Hepatocyte (in vitro differentiated cells): Measurements from ENCODE around the gene WIPF3. TPM values are rescaled to one million over a fixed set of nuclear protein-coding genes. Genes with fewer than 3 reads are reported as not detected.

Source experiments
- DNase-seq: peaks from one replicate; pipeline ENCODE4 v3.0.0-alpha.2; 2016; ENCODE audit warnings: low spot score
- H2AFZ ChIP-seq: fragments of 200-600 bp; sonication (generic); 2 replicates; pipeline ENCODE4 v1.6.0; 2016; ENCODE audit warnings: antibody characterized with exemption, mild to moderate bottlenecking
- H3K27ac ChIP-seq: fragments of 200-600 bp; sonication (generic); 2 replicates; pipeline ENCODE4 v1.5.1; 2016; ENCODE audit warnings: mild to moderate bottlenecking
- H3K27me3 ChIP-seq: fragments of 200-600 bp; sonication (generic); 2 replicates; pipeline ENCODE4 v1.6.1; 2016
- H3K36me3 ChIP-seq: fragments of 200-600 bp; sonication (generic); replicated peaks from 2 replicates; pipeline ENCODE4 v1.5.1; 2016; ENCODE audit warnings: low read depth; ENCODE audit not compliant: insufficient read depth
- H3K4me1 ChIP-seq: fragments of 200-600 bp; sonication (generic); 2 replicates; pipeline ENCODE4 v1.5.1; 2016; ENCODE audit warnings: mild to moderate bottlenecking, moderate library complexity; ENCODE audit not compliant: insufficient read depth
- H3K4me2 ChIP-seq: fragments of 200-600 bp; sonication (generic); 2 replicates; pipeline ENCODE4 v1.6.0; 2016
- H3K4me3 ChIP-seq: fragments of 200-600 bp; sonication (generic); 2 replicates; pipeline ENCODE4 v1.5.1; 2016; ENCODE audit warnings: mild to moderate bottlenecking
- H3K79me2 ChIP-seq: fragments of 200-600 bp; sonication (generic); 2 replicates; pipeline ENCODE4 v1.6.0; 2017; ENCODE audit warnings: mild to moderate bottlenecking
- H3K9me2 ChIP-seq: fragments of 200-600 bp; sonication (generic); replicated peaks from 2 replicates; pipeline ENCODE4 v1.6.0; 2017; ENCODE audit warnings: mild to moderate bottlenecking; ENCODE audit not compliant: insufficient read depth
- H3K9me3 ChIP-seq: fragments of 200-600 bp; sonication (generic); 2 replicates; pipeline ENCODE4 v1.5.1; 2016; ENCODE audit warnings: low read depth, mild to moderate bottlenecking
- H4K20me1 ChIP-seq: fragments of 200-600 bp; sonication (generic); 2 replicates; pipeline ENCODE4 v1.6.0; 2016; ENCODE audit warnings: mild to moderate bottlenecking; ENCODE audit not compliant: insufficient read depth, poor library complexity, severe bottlenecking
- CTCF ChIP-seq: fragments of 200-600 bp; sonication (generic); IDR thresholded peaks from 2 replicates; pipeline ENCODE4 v1.5.1; 2016; ENCODE audit warnings: antibody characterized with exemption, mild to moderate bottlenecking; ENCODE audit not compliant: poor library complexity
- EZH2 ChIP-seq: fragments of 200-600 bp; sonication (generic); IDR thresholded peaks from 2 replicates; pipeline ENCODE4 v1.6.1; 2016; ENCODE audit warnings: antibody characterized with exemption, mild to moderate bottlenecking, borderline replicate concordance
- EZH2phosphoT487 ChIP-seq: fragments of 200-600 bp; sonication (generic); IDR thresholded peaks from one replicate; pipeline ENCODE4 v1.6.1; 2018; ENCODE audit warnings: antibody characterized with exemption, mild to moderate bottlenecking, low read depth, moderate library complexity; ENCODE audit not compliant: unreplicated experiment, severe bottlenecking
- WGBS: methylation state at CpG from one replicate; pipeline ENCODE4 v1.1.6; 2016; ENCODE audit warnings: low lambda C conversion rate; ENCODE audit errors: missing lambda C conversion rate; 5-methylcytosine and 5-hydroxymethylcytosine counted together
- polyA plus RNA-seq: library from polyadenylated mRNA; unstranded; fragments of >200 nt; fragmentation: Nextera tagmentation; extraction: Ambion mirVana; gene quantifications from 2 replicates; pipeline ENCODE4 v1.2.1, GENCODE V29; 2016
- total RNA-seq: library from RNA; depleted of rRNA; stranded (reverse); fragments of >200 nt; gene quantifications from 2 replicates; pipeline ENCODE4 v1.2.3, GENCODE V29; 2014

Gene WIPF3, protein sequence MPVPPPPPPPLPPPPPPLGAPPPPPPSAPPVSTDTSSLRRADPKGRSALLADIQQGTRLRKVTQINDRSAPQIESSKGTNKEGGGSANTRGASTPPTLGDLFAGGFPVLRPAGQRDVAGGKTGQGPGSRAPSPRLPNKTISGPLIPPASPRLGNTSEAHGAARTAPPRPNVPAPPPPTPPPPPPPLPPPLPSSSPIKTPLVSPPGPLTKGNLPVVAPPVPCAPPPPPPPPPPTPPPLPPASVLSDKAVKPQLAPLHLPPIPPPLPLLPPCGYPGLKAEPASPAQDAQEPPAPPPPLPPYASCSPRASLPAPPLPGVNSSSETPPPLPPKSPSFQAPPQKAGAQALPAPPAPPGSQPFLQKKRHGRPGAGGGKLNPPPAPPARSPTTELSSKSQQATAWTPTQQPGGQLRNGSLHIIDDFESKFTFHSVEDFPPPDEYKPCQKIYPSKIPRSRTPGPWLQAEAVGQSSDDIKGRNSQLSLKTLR
- 1.8 and 2.4 TPM in 2 replicates for total RNA-seq
- polyA plus RNA-seq = 0.98 and 1.2 TPM in 2 replicates

GRCh38 chr7:29806208-29806994 is at the start of gene WIPF3:
TSS of gene WIPF3 (plus strand) at chr7:29806508. CDS start at chr7:29834725, 28,217 bp downstream.
- H3K27ac ChIP-seq = peak within 1 kb of the TSS; percentile 52
- H3K27me3 ChIP-seq = peaks cover 12% of the 10 kb centered on the region
- H3K36me3 ChIP-seq = no peaks in the 10 kb centered on the region
- H3K4me1 ChIP-seq = peaks cover 8% of the 10 kb centered on the region
- peak within 1 kb of the TSS; percentile 87 for H2AFZ ChIP-seq
- H3K9me2 ChIP-seq = no peaks in the 10 kb centered on the region
- no peaks in the 10 kb centered on the region for H4K20me1 ChIP-seq
- WGBS = 4% methylated on average over 14 of the region's 99 CpGs
- TF ChIP-seq CTCF = no peak
- TF ChIP-seq EZH2phosphoT487 = no peak
- no peak for TF ChIP-seq EZH2
- H3K79me2 ChIP-seq = peaks cover 13% of the 10 kb centered on the region
- peak within 1 kb of the TSS; percentile 62 for H3K4me3 ChIP-seq
- H3K9me3 ChIP-seq = no peaks in the 10 kb centered on the region
- peak within 1 kb of the TSS; percentile 96 for H3K4me2 ChIP-seq
- DNase-seq = peak; percentile 84

DNA sequence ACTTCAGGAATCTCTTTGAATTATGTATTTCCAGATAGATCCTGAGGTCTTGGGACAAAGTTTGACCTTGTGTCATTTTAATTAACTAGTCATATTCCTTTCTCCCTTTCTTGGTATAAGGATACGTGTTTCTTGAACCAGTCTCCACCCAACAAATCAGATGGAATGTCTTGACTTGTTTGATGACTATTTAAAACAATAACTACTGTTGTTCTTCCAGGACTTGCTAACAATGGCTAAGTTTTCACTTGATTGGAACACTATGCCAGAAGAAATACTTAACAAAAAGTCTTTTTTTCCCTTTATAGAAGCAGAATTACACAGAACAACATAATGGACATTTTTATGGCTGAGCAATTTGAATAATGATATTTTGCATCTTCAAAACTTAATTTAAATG is 43.0 kb upstream of the WIPF3 start:
- peaks cover 6% of the 10 kb centered on the region for H3K4me1 ChIP-seq
- TF ChIP-seq CTCF (no peak), EZH2phosphoT487 (no peak), EZH2 (no peak)
- no peaks in the 10 kb centered on the region for H3K9me2 ChIP-seq
- H3K27ac ChIP-seq = no peak overlapping the region
- no peaks in the 10 kb centered on the region for H3K36me3 ChIP-seq
- H3K9me3 ChIP-seq = no peaks in the 10 kb centered on the region
- H3K4me2 ChIP-seq = no peak overlapping the region
- no peaks in the 10 kb centered on the region for H3K27me3 ChIP-seq
- no peak for DNase-seq
- 75% methylated on average over 1 of the region's 1 CpG for WGBS
- no peak overlapping the region for H2AFZ ChIP-seq
- H3K79me2 ChIP-seq = no peaks in the 10 kb centered on the region
- H4K20me1 ChIP-seq = no peaks in the 10 kb centered on the region
- no peak overlapping the region for H3K4me3 ChIP-seq

DNA sequence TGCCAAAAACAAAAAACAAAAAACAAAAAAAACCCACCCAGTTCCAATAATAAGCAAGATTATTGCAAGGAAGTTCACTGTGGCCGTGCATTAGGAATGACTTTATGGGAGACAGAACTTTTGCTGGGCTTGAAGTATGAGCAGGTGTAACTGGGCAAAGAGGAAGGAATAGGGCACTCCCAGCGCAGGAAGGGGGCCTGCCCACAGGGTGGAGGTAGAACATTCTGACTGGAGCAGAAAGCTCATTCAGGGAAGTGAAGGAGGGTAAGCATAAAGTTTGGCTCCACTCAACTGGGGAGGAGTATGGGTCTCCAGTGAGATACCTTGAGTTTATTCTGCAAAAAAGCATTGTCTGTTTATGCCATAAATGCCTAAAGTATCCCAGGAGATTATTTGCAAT is 42.1 kb upstream of the WIPF3 start:
- Histone ChIP-seq H4K20me1 (no peaks in the 10 kb centered on the region), H3K4me1 (peaks cover 6% of the 10 kb centered on the region), H3K9me3 (no peaks in the 10 kb centered on the region), H3K27me3 (no peaks in the 10 kb centered on the region), H3K36me3 (no peaks in the 10 kb centered on the region), H3K79me2 (no peaks in the 10 kb centered on the region), H3K9me2 (no peaks in the 10 kb centered on the region), H3K4me3 (no peak overlapping the region), H3K4me2 (no peak overlapping the region), H2AFZ (no peak overlapping the region), H3K27ac (no peak overlapping the region)
- no peak for DNase-seq
- 68% methylated on average over 2 of the region's 2 CpGs for WGBS
- TF ChIP-seq EZH2phosphoT487 = no peak
- TF ChIP-seq CTCF = no peak
- no peak for TF ChIP-seq EZH2
